Omental fat pad (tissue), 4 donors: ENCODE data around the gene ZFR2. TPM values are rescaled to one million over a fixed set of nuclear protein-coding genes. Genes with fewer than 3 reads are reported as not detected.

Experiments used
- ATAC-seq: fragments of 150-250 bp; one replicate; pipeline ENCODE4 v1.9.1; 2016; ENCODE audit warnings: mild to moderate bottlenecking, moderate library complexity; ENCODE audit not compliant: low FRiP score
- DNase-seq: peaks from one replicate; pipeline ENCODE4 v3.0.0-alpha.2; 2019; ENCODE audit warnings: low spot score
- CTCF ChIP-seq, 3 donors: fragments of 450-650 bp; IDR thresholded peaks; one replicate each; pipeline ENCODE4 v1.5.1; 2016 to 2017; ENCODE audit warnings: antibody characterized with exemption in 3 of 3, mild to moderate bottlenecking in 3 of 3, moderate library complexity in 2 of 3
- total RNA-seq, 4 donors: library from RNA; depleted of rRNA; stranded (reverse); fragments of >200 nt; gene quantifications; one replicate each; pipeline ENCODE4 v1.1.0, GENCODE V29; 2016

ZFR2 gene
- total RNA-seq, 4 donors from 2014 or later = 0.12 TPM; not detected in 3

- no peak for DNase-seq
- TF ChIP-seq CTCF (IDR thresholded peaks at IDR 0.05) = no peak
- no peak for ATAC-seq
These were observed 76.7 kb downstream of the ZFR2 start for GRCh38 chr19:3792114-3792513.

DNA sequence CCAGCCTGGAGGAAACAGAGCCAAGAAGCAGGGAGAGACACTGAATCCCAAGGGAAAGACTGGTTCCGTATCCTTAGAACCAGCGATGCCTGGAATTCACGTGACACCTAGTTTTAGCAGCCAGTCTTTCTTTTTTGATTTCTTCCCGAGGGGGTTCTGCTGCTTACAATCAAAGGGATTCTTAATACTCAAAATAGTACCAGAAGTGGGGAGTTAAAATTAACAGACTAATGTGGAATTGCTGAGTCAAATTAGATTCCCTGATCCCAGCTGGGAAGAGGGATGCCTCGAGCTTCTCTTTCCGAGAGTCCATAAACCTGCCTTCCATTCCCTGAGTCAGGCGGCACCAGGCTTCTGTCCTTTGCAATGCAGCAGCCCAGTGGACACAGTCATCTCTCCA, 77.9 kb downstream of the ZFR2 start:
- TF ChIP-seq CTCF (IDR thresholded peaks at IDR 0.05) = no peak
- ATAC-seq = no peak
- DNase-seq = no peak

GRCh38 chr19:3790209-3790734, 78.6 kb downstream of the ZFR2 start:
- no peak for TF ChIP-seq CTCF (IDR thresholded peaks at IDR 0.05)
- ATAC-seq (no peak), DNase-seq (no peak)

DNA sequence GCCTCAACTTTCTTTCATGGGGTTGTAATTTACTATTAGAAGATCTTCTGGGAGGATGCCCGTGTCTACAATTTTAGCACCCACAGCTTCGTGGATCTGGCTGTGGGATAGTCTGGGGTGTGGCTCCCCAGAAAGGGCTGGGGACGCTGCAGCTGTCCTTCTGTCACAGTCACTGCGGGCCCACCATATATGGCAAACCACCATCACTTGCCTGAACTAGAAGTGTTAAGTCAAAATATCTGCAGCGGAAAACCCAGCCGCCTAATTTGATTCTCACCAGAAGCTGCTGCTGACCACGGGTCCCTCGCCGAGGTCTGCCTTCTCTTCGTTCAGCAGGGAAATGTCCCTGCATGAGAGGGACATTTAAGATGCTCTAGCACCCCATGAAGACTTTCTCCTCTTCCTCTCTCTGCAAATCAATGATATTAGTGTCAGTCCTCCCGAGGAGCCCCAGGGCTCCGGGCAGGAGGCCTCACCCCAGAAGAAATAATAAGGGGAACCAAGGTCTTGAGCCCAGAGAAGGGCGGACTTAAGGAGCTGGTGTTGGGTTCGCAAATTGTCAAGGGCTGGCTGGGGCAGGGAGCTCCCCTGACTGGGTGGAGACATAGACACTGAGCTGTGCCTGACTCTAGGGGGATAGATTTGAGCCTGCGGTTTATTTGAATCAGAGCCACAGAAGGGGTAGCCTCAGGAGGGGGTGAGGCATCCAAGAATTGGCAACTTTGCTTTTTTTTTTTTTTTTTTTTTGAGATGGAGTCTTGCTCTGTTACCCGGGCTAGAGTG, 79.7 kb downstream of the ZFR2 start:
- no peak for ATAC-seq
- no peak for TF ChIP-seq CTCF (IDR thresholded peaks at IDR 0.05)
- no peak for DNase-seq

GRCh38 chr19:3785938-3786824, 82.7 kb downstream of the ZFR2 start, which contains the start of gene MATK:
Gene MATK, minus strand, starts transcription at chr19:3786381. Its CDS starts 1,246 bp downstream, at chr19:3785135.
- TF ChIP-seq CTCF (IDR thresholded peaks at IDR 0.05) = no peak
- no peak for ATAC-seq
- DNase-seq = no peak

GRCh38 chr19:3785451-3785937, 83.3 kb downstream of the ZFR2 start:
- TF ChIP-seq CTCF (IDR thresholded peaks at IDR 0.05) = no peak
- DNase-seq (no peak), ATAC-seq (no peak)
